GM23248 (cell line): ENCODE measurements around the gene CAMK1.

ENCODE experiments used
- EZH2 ChIP-seq: fragments of 200-600 bp; sonication (generic); IDR thresholded peaks from 2 replicates; pipeline ENCODE4 v1.6.1; 2018; ENCODE audit warnings: antibody characterized with exemption, mild to moderate bottlenecking; ENCODE audit not compliant: insufficient read depth, poor library complexity, severe bottlenecking
- EZH2phosphoT487 ChIP-seq: fragments of 200-600 bp; sonication (generic); IDR thresholded peaks from 2 replicates; pipeline ENCODE4 v1.6.1; 2018; ENCODE audit warnings: antibody characterized with exemption, moderate library complexity, mild to moderate bottlenecking, low read depth; ENCODE audit not compliant: insufficient read depth

- no peak for TF ChIP-seq EZH2
- TF ChIP-seq EZH2phosphoT487 = no peak
Measured at GRCh38 chr3:9779075-9779593, 9.4 kb upstream of the CAMK1 start.
